Loucy (cell line): ENCODE data around the gene CC2D2A.

ENCODE experiments used
- H2AFZ ChIP-seq: fragments of 200-600 bp; sonication (generic); 2 replicates; pipeline ENCODE4 v1.6.0; 2016; ENCODE audit warnings: antibody characterized with exemption, mild to moderate bottlenecking, low read length, moderate library complexity
- H3F3A ChIP-seq: fragments of 200-600 bp; 2 replicates; pipeline ENCODE4 v1.6.0; 2016; ENCODE audit warnings: antibody characterized with exemption, low read depth, mild to moderate bottlenecking
- H3K27me3 ChIP-seq: fragments of 200-600 bp; sonication (generic); 2 replicates; pipeline ENCODE4 v1.6.1; 2014; ENCODE audit warnings: low read length, mild to moderate bottlenecking; ENCODE audit not compliant: insufficient read depth, poor library complexity, severe bottlenecking
- H3K36me3 ChIP-seq: fragments of 200-600 bp; sonication (generic); 2 replicates; pipeline ENCODE4 v1.6.1; 2016; ENCODE audit warnings: low read length; ENCODE audit not compliant: insufficient read depth
- H3K4me1 ChIP-seq: fragments of 200-600 bp; sonication (generic); 2 replicates; pipeline ENCODE4 v1.5.1; 2014; ENCODE audit warnings: low read length, mild to moderate bottlenecking; ENCODE audit not compliant: insufficient read depth, poor library complexity, severe bottlenecking
- H3K4me2 ChIP-seq: fragments of 200-600 bp; sonication (generic); 2 replicates; pipeline ENCODE4 v1.6.0; 2014; ENCODE audit warnings: antibody characterized with exemption, low read length, low read depth, mild to moderate bottlenecking; ENCODE audit not compliant: poor library complexity, severe bottlenecking
- H3K4me3 ChIP-seq: fragments of 200-600 bp; sonication (generic); 2 replicates; pipeline ENCODE4 v1.5.1; 2014; ENCODE audit warnings: low read length, mild to moderate bottlenecking, mixed read lengths; ENCODE audit not compliant: poor library complexity, severe bottlenecking
- H3K79me2 ChIP-seq: fragments of 200-600 bp; sonication (generic); 2 replicates; pipeline ENCODE4 v1.6.1; 2014; ENCODE audit warnings: low read length; ENCODE audit not compliant: insufficient read depth
- H3K9ac ChIP-seq: fragments of 200-600 bp; sonication (generic); 2 replicates; pipeline ENCODE4 v1.6.0; 2014; ENCODE audit warnings: mild to moderate bottlenecking, low read depth, low read length, moderate library complexity; ENCODE audit not compliant: poor library complexity, severe bottlenecking
- H3K9me2 ChIP-seq: fragments of 200-600 bp; sonication (generic); replicated peaks from 2 replicates; pipeline ENCODE4 v1.6.1; 2016; ENCODE audit warnings: low read depth, low read length, mixed read lengths
- H3K9me3 ChIP-seq: fragments of 200-600 bp; sonication (generic); 2 replicates; pipeline ENCODE4 v1.6.1; 2014; ENCODE audit warnings: mild to moderate bottlenecking, antibody characterized with exemption, low read length, low read depth; ENCODE audit not compliant: insufficient read depth
- H4K20me1 ChIP-seq: fragments of 200-600 bp; sonication (generic); 2 replicates; pipeline ENCODE4 v1.6.0; 2014; ENCODE audit warnings: antibody characterized with exemption, low read length, mild to moderate bottlenecking; ENCODE audit not compliant: insufficient read depth, poor library complexity, severe bottlenecking
- EZH2phosphoT487 ChIP-seq: fragments of 200-600 bp; IDR thresholded peaks from 2 replicates; pipeline ENCODE4 v1.6.1; 2018; ENCODE audit warnings: antibody characterized with exemption, mild to moderate bottlenecking, moderate library complexity, borderline replicate concordance
- TF ChIP-seq, protein P1 (sequence below): fragments of 200-600 bp; sonication (generic); conservative IDR thresholded peaks from 2 replicates; pipeline ENCODE4 v1.5.1; 2014; ENCODE audit warnings: mild to moderate bottlenecking, antibody characterized with exemption, low read length

CC2D2A gene

DNA sequence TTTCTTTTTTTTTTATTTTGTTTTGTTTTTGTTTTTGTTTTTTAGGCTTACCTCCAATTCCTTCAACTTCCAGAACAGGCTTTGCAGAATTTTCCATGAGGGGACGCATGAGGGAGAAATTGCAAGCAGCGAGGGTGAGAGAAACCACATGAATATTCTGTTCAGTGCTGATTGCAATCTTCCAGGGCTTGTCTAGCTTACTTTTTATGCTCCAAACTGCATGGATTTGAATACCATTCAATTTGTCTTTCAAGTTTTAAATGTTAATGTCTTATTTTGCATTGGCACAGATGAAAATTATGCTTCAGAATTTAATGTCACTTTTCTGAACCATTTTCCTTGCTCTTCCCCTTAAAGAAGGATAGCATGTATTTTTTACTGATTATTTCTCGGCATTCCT, 32.7 kb downstream of the CC2D2A start:
- no peaks in the 10 kb centered on the region for H3K79me2 ChIP-seq
- H3K4me3 ChIP-seq = no peak overlapping the region
- no peaks in the 10 kb centered on the region for H3K9me2 ChIP-seq
- no peak for TF ChIP-seq EZH2phosphoT487
- TF ChIP-seq, protein P1, sequence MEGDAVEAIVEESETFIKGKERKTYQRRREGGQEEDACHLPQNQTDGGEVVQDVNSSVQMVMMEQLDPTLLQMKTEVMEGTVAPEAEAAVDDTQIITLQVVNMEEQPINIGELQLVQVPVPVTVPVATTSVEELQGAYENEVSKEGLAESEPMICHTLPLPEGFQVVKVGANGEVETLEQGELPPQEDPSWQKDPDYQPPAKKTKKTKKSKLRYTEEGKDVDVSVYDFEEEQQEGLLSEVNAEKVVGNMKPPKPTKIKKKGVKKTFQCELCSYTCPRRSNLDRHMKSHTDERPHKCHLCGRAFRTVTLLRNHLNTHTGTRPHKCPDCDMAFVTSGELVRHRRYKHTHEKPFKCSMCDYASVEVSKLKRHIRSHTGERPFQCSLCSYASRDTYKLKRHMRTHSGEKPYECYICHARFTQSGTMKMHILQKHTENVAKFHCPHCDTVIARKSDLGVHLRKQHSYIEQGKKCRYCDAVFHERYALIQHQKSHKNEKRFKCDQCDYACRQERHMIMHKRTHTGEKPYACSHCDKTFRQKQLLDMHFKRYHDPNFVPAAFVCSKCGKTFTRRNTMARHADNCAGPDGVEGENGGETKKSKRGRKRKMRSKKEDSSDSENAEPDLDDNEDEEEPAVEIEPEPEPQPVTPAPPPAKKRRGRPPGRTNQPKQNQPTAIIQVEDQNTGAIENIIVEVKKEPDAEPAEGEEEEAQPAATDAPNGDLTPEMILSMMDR = no peak
- no peaks in the 10 kb centered on the region for H3K27me3 ChIP-seq
- H3K9ac ChIP-seq = no peak overlapping the region
- H3K4me1 ChIP-seq = no peaks in the 10 kb centered on the region
- no peak overlapping the region for H2AFZ ChIP-seq
- H4K20me1 ChIP-seq = no peaks in the 10 kb centered on the region
- H3F3A ChIP-seq = no peaks in the 10 kb centered on the region
- no peak overlapping the region for H3K4me2 ChIP-seq
- no peaks in the 10 kb centered on the region for H3K9me3 ChIP-seq
- no peaks in the 10 kb centered on the region for H3K36me3 ChIP-seq

DNA sequence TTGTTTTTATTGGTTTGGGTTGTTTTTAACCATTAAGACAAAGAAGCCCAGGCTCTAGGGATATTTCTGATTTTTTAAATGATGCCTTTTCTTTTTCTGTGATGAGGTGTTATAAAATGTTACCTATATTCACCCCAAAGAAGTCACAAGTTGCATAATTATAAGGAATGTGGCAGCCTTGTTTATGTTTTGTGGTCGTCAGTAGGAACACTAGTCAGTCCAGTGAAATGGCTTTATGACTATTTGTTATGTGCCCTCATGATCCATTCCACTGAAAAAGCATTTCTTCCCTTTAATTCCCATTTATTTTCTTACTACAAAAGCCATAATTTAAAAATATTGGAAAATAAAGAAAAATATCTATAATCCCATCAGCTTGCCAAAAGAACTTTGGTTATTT, 34.4 kb downstream of the CC2D2A start:
- no peaks in the 10 kb centered on the region for H3K27me3 ChIP-seq
- TF ChIP-seq, protein P1 = no peak
- TF ChIP-seq EZH2phosphoT487 = no peak
- H3K36me3 ChIP-seq = no peaks in the 10 kb centered on the region
- no peak overlapping the region for H3K9ac ChIP-seq
- no peak overlapping the region for H2AFZ ChIP-seq
- H3K4me2 ChIP-seq = no peak overlapping the region
- no peaks in the 10 kb centered on the region for H3F3A ChIP-seq
- no peaks in the 10 kb centered on the region for H3K79me2 ChIP-seq
- H4K20me1 ChIP-seq = no peaks in the 10 kb centered on the region
- H3K9me2 ChIP-seq = no peaks in the 10 kb centered on the region
- no peaks in the 10 kb centered on the region for H3K9me3 ChIP-seq
- no peaks in the 10 kb centered on the region for H3K4me1 ChIP-seq
- no peak overlapping the region for H3K4me3 ChIP-seq

DNA sequence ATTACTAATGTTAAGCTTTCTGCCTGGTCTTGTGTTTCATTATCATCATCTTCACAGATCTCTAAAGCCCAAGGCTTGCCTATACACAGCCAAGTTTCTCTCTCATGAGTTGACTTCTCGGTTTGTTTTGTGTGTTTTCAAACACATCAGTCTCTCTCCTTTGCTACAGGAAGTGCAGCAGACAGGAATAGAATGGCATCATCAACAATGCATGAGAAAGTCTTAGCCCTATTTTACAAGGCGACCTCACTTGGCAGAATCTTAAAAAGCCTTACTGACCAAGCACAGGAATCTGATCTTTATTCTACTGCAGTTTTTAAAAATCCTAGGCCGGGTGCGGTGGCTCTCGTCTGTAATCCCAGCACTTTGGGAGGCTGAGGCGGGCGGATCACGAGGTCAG, 36.8 kb downstream of the CC2D2A start:
- no peaks in the 10 kb centered on the region for H3K27me3 ChIP-seq
- no peaks in the 10 kb centered on the region for H3F3A ChIP-seq
- no peaks in the 10 kb centered on the region for H3K9me3 ChIP-seq
- H3K4me2 ChIP-seq = no peak overlapping the region
- no peaks in the 10 kb centered on the region for H3K4me1 ChIP-seq
- H4K20me1 ChIP-seq = no peaks in the 10 kb centered on the region
- H2AFZ ChIP-seq = no peak overlapping the region
- no peaks in the 10 kb centered on the region for H3K79me2 ChIP-seq
- no peak overlapping the region for H3K4me3 ChIP-seq
- no peak overlapping the region for H3K9ac ChIP-seq
- no peaks in the 10 kb centered on the region for H3K36me3 ChIP-seq
- no peaks in the 10 kb centered on the region for H3K9me2 ChIP-seq
- TF ChIP-seq, protein P1 = no peak
- TF ChIP-seq EZH2phosphoT487 = no peak
